ENCODE data around the gene CRB2.

Gene CRB2

GRCh38 chr9:123389070-123389469 is 33.1 kb downstream of the CRB2 start:
- H3K27me3 Mint-ChIP-seq (ENCODE audit: low read depth), result peaks cover 7% of the 10 kb centered on the region
- H3K4me1 Mint-ChIP-seq, result peaks cover 13% of the 10 kb centered on the region
- no peaks in the 10 kb centered on the region for H3K9me3 Mint-ChIP-seq
- no peak overlapping the region for H3K4me3 Mint-ChIP-seq
- H3K36me3 Mint-ChIP-seq (ENCODE audit: low read depth), result no peaks in the 10 kb centered on the region
- H3K27ac Mint-ChIP-seq, result no peak overlapping the region
- TF ChIP-seq, protein P1, sequence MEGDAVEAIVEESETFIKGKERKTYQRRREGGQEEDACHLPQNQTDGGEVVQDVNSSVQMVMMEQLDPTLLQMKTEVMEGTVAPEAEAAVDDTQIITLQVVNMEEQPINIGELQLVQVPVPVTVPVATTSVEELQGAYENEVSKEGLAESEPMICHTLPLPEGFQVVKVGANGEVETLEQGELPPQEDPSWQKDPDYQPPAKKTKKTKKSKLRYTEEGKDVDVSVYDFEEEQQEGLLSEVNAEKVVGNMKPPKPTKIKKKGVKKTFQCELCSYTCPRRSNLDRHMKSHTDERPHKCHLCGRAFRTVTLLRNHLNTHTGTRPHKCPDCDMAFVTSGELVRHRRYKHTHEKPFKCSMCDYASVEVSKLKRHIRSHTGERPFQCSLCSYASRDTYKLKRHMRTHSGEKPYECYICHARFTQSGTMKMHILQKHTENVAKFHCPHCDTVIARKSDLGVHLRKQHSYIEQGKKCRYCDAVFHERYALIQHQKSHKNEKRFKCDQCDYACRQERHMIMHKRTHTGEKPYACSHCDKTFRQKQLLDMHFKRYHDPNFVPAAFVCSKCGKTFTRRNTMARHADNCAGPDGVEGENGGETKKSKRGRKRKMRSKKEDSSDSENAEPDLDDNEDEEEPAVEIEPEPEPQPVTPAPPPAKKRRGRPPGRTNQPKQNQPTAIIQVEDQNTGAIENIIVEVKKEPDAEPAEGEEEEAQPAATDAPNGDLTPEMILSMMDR (IDR thresholded peaks at IDR 0.05; ENCODE audit: unreplicated experiment in 3 of 3), result no peak

GRCh38 chr9:123389698-123390097 is 33.7 kb downstream of the CRB2 start:
- Mint-ChIP-seq H3K4me1 (peaks cover 16% of the 10 kb centered on the region), H3K27ac (no peak overlapping the region), H3K27me3 (ENCODE audit: low read depth) (peaks cover 7% of the 10 kb centered on the region), H3K4me3 (no peak overlapping the region), H3K9me3 (no peaks in the 10 kb centered on the region), H3K36me3 (ENCODE audit: low read depth) (no peaks in the 10 kb centered on the region)
- TF ChIP-seq, protein P1 (IDR thresholded peaks at IDR 0.05; ENCODE audit: unreplicated experiment in 3 of 3), result no peak

DNA sequence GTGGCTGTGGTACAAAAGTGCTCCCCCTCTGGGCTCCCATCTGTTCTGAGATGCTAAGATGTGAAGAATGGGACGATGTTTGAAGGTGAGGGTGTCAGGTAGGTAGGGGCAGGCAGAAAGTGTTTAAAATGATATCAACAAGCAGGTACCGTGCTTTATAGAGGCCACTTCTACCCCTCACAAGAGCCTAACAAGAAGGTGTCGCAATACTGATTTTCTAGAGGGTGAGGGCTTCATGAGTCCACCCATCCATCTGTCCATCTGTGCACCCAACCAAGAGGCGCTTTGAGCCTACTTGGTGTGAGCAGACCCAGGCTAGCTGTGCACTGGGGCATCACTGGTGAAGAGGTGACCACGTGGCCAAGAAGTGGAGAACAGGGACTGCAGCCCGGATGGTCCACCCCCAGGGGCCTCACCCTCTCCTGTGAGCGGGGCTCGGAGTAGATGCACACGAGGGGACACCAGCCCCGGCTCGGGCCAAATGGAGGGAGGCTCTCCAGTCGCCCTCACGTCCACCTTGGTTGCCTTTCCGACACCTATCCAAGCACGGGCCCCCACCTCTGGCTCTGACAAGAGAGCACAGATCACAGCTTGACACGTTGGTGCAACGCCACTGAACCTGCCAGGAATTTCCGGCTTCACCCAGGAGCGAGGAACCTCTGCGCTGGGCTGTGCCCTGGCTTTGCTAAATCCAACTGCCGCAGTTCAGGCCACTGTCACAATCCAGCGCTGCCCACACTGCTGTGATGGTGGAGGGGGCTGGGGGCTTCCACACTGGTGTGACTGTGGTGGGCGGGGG is 34.5 kb downstream of the CRB2 start:
- Mint-ChIP-seq H3K27me3 (ENCODE audit: low read depth) (peaks cover 7% of the 10 kb centered on the region), H3K36me3 (ENCODE audit: low read depth) (no peaks in the 10 kb centered on the region), H3K4me3 (no peak overlapping the region), H3K27ac (no peak overlapping the region), H3K9me3 (no peaks in the 10 kb centered on the region), H3K4me1 (peaks cover 22% of the 10 kb centered on the region)
- TF ChIP-seq, protein P1 (IDR thresholded peaks at IDR 0.05; ENCODE audit: unreplicated experiment in 3 of 3), result no peak

GRCh38 chr9:123391233-123391632 is 35.2 kb downstream of the CRB2 start:
- Mint-ChIP-seq H3K27ac (no peak overlapping the region), H3K9me3 (no peaks in the 10 kb centered on the region), H3K4me1 (peaks cover 28% of the 10 kb centered on the region), H3K36me3 (ENCODE audit: low read depth) (no peaks in the 10 kb centered on the region), H3K27me3 (ENCODE audit: low read depth) (peaks cover 10% of the 10 kb centered on the region), H3K4me3 (no peak overlapping the region)
- TF ChIP-seq, protein P1 (IDR thresholded peaks at IDR 0.05; ENCODE audit: unreplicated experiment in 3 of 3), result no peak

DNA sequence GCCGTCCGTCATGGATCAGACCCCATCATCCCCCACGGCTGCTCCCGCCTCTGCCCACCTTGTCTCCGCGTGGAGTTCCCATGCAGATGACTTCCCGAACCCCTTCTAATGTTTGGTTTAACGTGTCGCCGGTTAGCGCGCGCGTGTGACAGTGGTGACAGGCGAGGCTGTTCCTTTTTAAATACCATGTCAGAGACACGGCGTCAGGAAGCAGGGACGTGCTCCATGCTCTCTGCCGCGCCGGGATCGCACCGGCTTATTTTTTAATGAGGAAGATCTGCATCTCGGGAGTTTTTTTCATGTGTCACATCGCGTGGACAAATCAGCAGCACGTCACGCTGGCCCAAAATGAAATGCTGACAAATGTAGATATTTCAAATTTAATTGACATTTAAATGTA is 35.9 kb downstream of the CRB2 start:
- peaks cover 10% of the 10 kb centered on the region for H3K27me3 Mint-ChIP-seq (ENCODE audit: low read depth)
- H3K27ac Mint-ChIP-seq, result no peak overlapping the region
- H3K36me3 Mint-ChIP-seq (ENCODE audit: low read depth), result no peaks in the 10 kb centered on the region
- peaks cover 28% of the 10 kb centered on the region for H3K4me1 Mint-ChIP-seq
- H3K4me3 Mint-ChIP-seq, result no peak overlapping the region
- no peaks in the 10 kb centered on the region for H3K9me3 Mint-ChIP-seq
- TF ChIP-seq, protein P1 (IDR thresholded peaks at IDR 0.05; ENCODE audit: unreplicated experiment in 3 of 3), result no peak

DNA sequence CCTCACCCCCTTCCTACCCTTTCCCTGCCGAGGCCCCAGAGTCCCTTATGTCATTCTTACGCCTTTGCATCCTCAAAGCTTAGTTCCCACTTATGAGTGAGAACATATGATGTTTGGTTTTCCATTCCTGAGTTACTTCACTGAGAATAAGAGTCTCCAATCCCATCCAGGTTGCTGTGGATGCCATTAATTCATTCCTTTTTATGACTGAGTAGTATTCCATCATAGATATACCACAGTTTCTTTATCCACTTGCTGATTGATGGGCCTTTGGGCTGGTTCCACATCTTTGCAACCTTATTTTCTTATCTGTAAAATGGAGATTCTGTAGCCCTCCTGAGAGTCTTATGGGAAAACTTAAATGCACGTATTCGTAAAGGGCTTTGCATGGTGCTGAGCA is 36.8 kb downstream of the CRB2 start:
- TF ChIP-seq, protein P1 (IDR thresholded peaks at IDR 0.05; ENCODE audit: unreplicated experiment in 3 of 3), result no peak
- Mint-ChIP-seq H3K36me3 (ENCODE audit: low read depth) (no peaks in the 10 kb centered on the region), H3K4me1 (peaks cover 28% of the 10 kb centered on the region), H3K27ac (no peak overlapping the region), H3K9me3 (no peaks in the 10 kb centered on the region), H3K4me3 (no peak overlapping the region), H3K27me3 (ENCODE audit: low read depth) (peaks cover 10% of the 10 kb centered on the region)
